AG10803 (cell line): ENCODE results near the gene TMEM182.

ENCODE experiments used
- DNase-seq: peaks from one replicate; pipeline ENCODE4 v3.0.0; 2010; ENCODE audit warnings: low read depth
- H3K4me3 ChIP-seq: 2 replicates; pipeline ENCODE4 v1.5.1; 2011; ENCODE audit warnings: mild to moderate bottlenecking, low read length, control low read depth
- TF ChIP-seq, protein P1 (sequence below): conservative IDR thresholded peaks from 2 replicates; pipeline ENCODE4 v1.5.1; 2011; ENCODE audit warnings: mild to moderate bottlenecking, low read length, control low read depth, inconsistent platforms

TMEM182 gene

DNA sequence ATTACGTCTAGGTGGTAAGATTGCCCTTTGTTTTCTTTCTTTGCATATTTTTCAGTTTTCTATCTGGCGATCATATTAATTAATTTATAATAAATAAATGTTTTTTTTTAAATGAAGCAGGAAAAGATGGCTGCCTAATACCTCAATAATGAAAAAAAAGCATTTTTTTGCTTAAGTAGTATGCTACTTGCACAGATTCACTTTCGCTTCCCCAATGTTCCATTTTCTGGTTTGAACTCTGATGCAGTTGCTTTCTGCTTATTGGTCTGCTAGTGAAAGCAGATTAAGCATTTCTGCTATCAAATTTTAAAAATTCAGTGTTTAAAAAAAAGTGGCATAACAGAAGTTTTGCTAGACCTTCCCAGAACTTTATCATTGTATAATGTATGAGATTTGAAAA is 11.9 kb upstream of the TMEM182 start:
- TF ChIP-seq, protein P1, sequence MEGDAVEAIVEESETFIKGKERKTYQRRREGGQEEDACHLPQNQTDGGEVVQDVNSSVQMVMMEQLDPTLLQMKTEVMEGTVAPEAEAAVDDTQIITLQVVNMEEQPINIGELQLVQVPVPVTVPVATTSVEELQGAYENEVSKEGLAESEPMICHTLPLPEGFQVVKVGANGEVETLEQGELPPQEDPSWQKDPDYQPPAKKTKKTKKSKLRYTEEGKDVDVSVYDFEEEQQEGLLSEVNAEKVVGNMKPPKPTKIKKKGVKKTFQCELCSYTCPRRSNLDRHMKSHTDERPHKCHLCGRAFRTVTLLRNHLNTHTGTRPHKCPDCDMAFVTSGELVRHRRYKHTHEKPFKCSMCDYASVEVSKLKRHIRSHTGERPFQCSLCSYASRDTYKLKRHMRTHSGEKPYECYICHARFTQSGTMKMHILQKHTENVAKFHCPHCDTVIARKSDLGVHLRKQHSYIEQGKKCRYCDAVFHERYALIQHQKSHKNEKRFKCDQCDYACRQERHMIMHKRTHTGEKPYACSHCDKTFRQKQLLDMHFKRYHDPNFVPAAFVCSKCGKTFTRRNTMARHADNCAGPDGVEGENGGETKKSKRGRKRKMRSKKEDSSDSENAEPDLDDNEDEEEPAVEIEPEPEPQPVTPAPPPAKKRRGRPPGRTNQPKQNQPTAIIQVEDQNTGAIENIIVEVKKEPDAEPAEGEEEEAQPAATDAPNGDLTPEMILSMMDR: no peak
- no peak overlapping the region for H3K4me3 ChIP-seq
- no peak for DNase-seq

DNA sequence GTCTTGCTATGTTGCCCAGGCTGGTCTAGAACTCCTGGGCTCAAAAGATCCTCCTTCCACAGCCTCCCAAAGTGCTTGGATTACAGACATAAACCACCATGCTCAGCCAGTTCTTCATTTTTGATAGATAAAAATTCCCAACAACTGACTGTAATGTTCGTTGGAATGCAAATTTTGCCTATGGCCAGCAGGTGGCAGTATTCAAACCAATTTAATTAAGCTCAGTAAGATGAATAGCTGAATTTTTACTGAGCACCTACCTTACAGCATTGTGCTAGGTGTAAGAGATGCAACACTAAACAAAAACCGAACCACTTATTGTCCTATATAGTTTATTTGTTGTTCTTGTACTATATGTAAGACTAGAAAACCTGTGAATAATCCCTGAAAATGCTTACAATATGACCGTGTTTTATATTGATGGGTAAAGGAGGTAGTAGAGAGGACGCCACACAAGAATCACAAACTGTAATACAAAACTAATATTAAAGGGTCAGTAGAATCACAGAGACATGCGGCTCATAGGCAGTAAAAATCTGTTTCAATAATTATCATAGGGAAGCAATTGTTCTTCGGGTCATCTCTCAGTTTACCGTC is 8.2 kb upstream of the TMEM182 start:
- peak; percentile 59 for DNase-seq
- TF ChIP-seq, protein P1: peak; percentile 77

DNA sequence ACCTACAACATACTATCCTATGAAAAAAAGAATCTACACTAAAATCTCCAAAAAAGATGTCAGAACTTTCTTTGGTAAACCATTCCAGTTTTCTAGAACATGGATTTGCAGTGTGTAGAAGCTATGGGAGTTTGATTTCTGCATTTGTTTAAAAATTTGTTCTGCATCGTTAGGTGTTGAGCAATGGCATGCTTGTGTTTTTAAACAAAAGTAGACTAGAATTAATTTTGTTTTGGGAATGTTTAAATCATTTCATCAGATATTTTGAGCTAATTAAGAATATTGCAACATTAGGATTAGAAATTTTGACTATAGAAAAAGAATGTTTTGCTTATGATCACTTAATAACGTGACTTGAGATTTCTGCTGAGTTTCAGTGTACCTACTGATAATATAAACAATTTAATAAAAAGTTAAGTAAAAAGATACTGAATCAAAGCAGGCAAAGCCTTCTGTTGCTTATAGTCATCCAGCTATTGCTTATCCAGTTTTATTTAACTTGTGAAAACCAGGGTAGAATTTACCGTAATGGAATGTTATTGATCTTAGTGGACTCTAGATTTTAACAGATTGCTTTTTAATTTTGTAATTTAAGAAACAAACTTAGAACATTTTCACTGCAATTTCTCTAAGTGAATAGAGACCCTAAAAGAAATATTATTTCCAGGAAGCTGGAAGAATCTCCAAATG is 7.2 kb upstream of the TMEM182 start:
- H3K4me3 ChIP-seq: no peak overlapping the region
- DNase-seq: no peak
- TF ChIP-seq, protein P1: no peak

More for the DNA sequence above, 8.2 kb upstream of the TMEM182 start:
- no peak overlapping the region for H3K4me3 ChIP-seq

DNA sequence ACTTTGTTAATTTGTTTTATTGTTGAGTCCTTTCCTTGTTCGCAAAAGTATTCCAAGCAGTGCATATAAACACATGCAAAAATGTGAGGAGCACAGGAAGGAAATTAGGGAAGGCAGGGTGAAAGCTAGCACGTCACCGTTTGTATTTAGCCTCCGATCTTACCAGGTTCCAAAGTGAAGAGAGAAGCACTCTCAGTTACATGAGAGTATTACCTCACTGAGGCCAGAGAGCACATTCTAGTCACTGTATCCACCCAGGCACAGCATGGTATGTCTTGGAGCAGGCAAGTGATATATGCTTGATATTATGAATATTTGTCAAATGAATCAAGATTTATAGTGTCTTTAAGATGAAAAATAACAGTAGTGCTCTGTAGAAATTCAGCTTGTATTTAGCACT is 6.5 kb upstream of the TMEM182 start:
- H3K4me3 ChIP-seq: no peak overlapping the region
- TF ChIP-seq, protein P1: no peak
- no peak for DNase-seq

DNA sequence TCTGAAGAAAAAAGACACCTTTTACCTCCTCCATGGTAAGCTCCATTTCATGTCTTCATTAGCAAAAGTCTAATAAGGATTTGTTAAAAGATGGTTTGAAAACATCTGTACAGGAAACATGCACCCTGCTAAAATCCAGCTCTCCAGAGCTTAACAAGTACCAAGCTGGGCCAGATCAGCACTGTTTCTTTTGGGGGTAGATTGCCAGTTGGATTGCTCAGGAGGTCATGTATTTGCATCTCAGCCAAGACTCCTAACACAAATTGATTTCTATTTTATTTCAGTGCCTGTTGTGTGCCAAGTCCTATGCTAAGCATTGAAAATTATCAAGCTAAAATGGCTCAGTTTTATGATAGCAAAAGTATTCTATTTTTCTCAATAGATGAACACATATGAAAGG is 3.4 kb upstream of the TMEM182 start:
- TF ChIP-seq, protein P1: no peak
- no peak overlapping the region for H3K4me3 ChIP-seq
- no peak for DNase-seq

DNA sequence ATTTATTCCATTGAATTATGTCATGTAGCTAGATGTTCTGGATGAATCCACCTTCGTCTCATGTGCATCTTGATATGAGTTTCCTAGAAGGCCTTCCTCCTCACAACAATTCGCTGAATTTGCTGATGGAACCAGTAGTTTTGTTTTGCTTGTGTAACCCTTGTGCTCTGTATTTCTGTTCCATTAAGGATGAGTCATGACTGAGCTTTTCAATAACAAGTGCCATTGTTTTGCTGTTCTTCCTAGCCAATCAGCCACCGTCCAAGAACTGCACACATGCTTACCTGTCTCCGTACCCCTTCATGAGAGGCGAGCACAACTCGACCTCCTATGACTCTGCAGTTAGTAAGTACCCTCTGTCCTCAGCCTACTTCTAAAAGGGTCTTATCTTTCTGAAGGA is 2.3 kb downstream of the TMEM182 start:
- TF ChIP-seq, protein P1: no peak
- H3K4me3 ChIP-seq: no peak overlapping the region
- DNase-seq: no peak

DNA sequence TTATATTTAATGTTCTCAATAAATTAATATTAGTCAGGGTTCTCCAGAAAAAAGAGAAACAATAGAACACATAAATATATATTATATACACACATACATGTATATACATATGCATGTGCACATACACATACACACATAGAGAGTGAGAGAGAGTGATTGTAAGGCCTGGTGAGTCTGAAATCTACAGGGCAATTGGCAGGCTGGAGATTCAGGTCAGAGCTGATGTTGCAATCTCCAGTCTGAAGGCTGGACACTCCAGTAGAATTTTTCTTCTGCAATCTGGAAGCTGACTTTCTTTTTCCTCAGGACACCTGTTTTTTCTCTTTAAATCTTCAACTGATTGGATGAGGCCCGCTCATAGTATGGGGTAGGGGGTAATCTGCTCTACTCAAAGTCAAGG is 3.2 kb downstream of the TMEM182 start:
- TF ChIP-seq, protein P1: no peak
- no peak for DNase-seq
- H3K4me3 ChIP-seq: no peak overlapping the region
